ENCODE results near the gene ANKRD27. TPM values are rescaled to one million over a fixed set of nuclear protein-coding genes. Genes with fewer than 3 reads are reported as not detected.

The ANKRD27 gene
- total and polyA plus RNA-seq, 10 of the 15 experiments (the other 5 are each of a cell fraction or from before 2014, with no cell fraction given), result 2.8 to 49.9 (median 28.5) TPM

- no peak overlapping the region for H3K4me2 ChIP-seq (ENCODE audit: control insufficient read depth, insufficient read depth)
- FAIRE-seq (no peak), DNase-seq (ENCODE audit: low read depth, low spot score) (no peak), ATAC-seq (no peak)
- peaks cover 20 to 35% of the 10 kb centered on the region in 2 experiments for H3K36me3 ChIP-seq (ENCODE audit: control insufficient read depth in 2 of 2, insufficient read depth in 2 of 2, low read length in 1 of 2)
- TF ChIP-seq SIX5 (IDR thresholded peaks at IDR 0.05; ENCODE audit: low read depth, low read length, severe bottlenecking), result no peak
- TF ChIP-seq ASH2L (IDR thresholded peaks at IDR 0.05; ENCODE audit: borderline replicate concordance, low read depth), result no peak
- TF ChIP-seq HDAC2 (IDR thresholded peaks at IDR 0.05), result no peak
- no peak for TF ChIP-seq NR2F1 (conservative IDR thresholded peaks at IDR 0.05)
- no peak for TF ChIP-seq ZNF687 (IDR thresholded peaks at IDR 0.05)
- TF ChIP-seq SREBF1 (IDR thresholded peaks at IDR 0.05; ENCODE audit: low read length), result no peak
- TF ChIP-seq SIN3A (IDR thresholded peaks at IDR 0.05; ENCODE audit: low read depth, low read length), result no peak
- TF ChIP-seq CTCF (IDR thresholded peaks at IDR 0.05 in 2 of 3, conservative IDR thresholded peaks at IDR 0.05 in 1 of 3; ENCODE audit: control insufficient read depth in 2 of 3, extremely low read depth in 1 of 3, insufficient read depth in 1 of 3, low read depth in 3 of 3, low read length in 3 of 3), result no peak
- no peak for TF ChIP-seq CEBPZ (IDR thresholded peaks at IDR 0.05; ENCODE audit: low read depth, low read length)
- TF ChIP-seq YBX1 (IDR thresholded peaks at IDR 0.05), result no peak
- no peak for TF ChIP-seq NRF1 (conservative IDR thresholded peaks at IDR 0.05; ENCODE audit: low read depth, low read length)
- no peak for TF ChIP-seq IRF3 (IDR thresholded peaks at IDR 0.05)
- no peak for TF ChIP-seq SMARCA5 (IDR thresholded peaks at IDR 0.05)
- no peaks in the 10 kb centered on the region for H3K27me3 ChIP-seq (replicated peaks in 1 of 2; ENCODE audit: control insufficient read depth in 2 of 2, insufficient read depth in 2 of 2, low read length in 1 of 2)
- ChIA-PET POLR2A (interaction anchor here (0.5 to 0.6 kb wide), 2 partner anchors 34 to 38 kb away, joined by 4 to 5 read pairs; no protein-coding TSS in a partner anchor), SMC1A (ENCODE audit: uncharacterized antibody, unreplicated experiment) (no interaction called here), CTCF (no interaction called here), RAD21 (ENCODE audit: unreplicated experiment) (no interaction called here)
- WGBS (ENCODE audit: insufficient coverage, insufficient replicate concordance, low lambda C conversion rate, missing lambda C conversion rate), result 94% methylated on average over 8 of the region's 8 CpGs
- H3K9ac ChIP-seq (ENCODE audit: control insufficient read depth, insufficient read depth, low read length), result no peak overlapping the region
- in situ Hi-C loops (cut with MboI), result no loop called here
- no peak overlapping the region for H3K27ac ChIP-seq (ENCODE audit: control insufficient read depth, insufficient read depth)
- no peaks in the 10 kb centered on the region for H4K20me1 ChIP-seq (ENCODE audit: control insufficient read depth, insufficient read depth)
- no TSS peak for BruUV-seq (replicated peaks)
- H2AFZ ChIP-seq (ENCODE audit: control insufficient read depth, low read depth, low read length), result no peak overlapping the region
- H3K4me1 ChIP-seq (ENCODE audit: control insufficient read depth, insufficient read depth, low read length), result peaks cover 3% of the 10 kb centered on the region
- no peaks in the 10 kb centered on the region for H3K79me2 ChIP-seq (ENCODE audit: control insufficient read depth, insufficient read depth, low read length)
- no peak overlapping the region for H3K4me3 ChIP-seq
- intact Hi-C loops (cut with micrococcal nuclease; ENCODE audit: unreplicated experiment), result no loop called here
- H3K9me3 ChIP-seq (replicated peaks; ENCODE audit: control insufficient read depth, insufficient read depth, low read length), result no peaks in the 10 kb centered on the region
Measured at GRCh38 chr19:32647361-32647760, 27.6 kb downstream of the ANKRD27 start.

All from GM12878 (cell line).